Measurements from ENCODE around the gene RALGAPB.

RALGAPB gene

DNA sequence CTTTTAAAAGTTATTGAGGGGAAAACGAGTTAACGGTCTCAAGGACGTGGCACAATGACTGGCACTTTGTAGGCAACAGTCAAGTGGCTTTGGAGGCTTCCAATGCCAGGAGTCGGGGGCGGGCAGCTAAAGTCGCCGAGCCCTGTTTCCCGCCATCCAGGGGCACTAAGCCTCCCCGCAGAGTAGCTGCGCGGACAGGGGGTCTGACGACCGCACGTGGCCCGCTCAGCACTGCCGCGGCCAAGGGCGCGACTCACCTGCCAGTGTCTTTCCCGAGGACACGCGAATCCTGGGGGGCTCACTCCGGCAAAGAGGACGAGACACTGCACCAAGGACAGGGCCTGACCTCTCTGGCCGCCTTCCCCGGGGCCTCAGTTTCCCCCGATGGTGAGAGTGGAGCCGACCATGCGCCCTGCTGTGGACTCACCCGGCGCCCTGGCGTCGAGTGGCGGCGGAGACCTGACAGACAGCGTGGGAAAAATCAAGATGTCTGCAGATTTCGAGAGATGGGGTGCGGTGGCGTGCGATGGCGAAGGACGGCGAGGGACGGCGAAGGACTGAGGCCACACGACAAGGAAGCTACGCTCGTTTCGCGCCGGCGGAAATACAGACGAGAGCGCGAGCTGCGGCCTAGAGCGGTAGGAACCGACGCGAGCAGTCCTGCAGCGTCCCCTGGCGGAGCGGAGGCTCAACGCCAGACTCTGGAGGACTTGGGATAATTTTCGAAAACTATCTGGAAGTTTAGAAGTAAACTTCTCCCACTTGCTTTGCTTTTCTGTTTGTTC, 37.7 kb upstream of the RALGAPB start, which contains the start of gene SNHG17 (continued):
- TF ChIP-seq, protein P1, sequence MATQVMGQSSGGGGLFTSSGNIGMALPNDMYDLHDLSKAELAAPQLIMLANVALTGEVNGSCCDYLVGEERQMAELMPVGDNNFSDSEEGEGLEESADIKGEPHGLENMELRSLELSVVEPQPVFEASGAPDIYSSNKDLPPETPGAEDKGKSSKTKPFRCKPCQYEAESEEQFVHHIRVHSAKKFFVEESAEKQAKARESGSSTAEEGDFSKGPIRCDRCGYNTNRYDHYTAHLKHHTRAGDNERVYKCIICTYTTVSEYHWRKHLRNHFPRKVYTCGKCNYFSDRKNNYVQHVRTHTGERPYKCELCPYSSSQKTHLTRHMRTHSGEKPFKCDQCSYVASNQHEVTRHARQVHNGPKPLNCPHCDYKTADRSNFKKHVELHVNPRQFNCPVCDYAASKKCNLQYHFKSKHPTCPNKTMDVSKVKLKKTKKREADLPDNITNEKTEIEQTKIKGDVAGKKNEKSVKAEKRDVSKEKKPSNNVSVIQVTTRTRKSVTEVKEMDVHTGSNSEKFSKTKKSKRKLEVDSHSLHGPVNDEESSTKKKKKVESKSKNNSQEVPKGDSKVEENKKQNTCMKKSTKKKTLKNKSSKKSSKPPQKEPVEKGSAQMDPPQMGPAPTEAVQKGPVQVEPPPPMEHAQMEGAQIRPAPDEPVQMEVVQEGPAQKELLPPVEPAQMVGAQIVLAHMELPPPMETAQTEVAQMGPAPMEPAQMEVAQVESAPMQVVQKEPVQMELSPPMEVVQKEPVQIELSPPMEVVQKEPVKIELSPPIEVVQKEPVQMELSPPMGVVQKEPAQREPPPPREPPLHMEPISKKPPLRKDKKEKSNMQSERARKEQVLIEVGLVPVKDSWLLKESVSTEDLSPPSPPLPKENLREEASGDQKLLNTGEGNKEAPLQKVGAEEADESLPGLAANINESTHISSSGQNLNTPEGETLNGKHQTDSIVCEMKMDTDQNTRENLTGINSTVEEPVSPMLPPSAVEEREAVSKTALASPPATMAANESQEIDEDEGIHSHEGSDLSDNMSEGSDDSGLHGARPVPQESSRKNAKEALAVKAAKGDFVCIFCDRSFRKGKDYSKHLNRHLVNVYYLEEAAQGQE (tag by site-specific recombination; IDR thresholded peaks at IDR 0.05): peak; percentile 71
- TF ChIP-seq ZNF37A (tag by site-specific recombination; IDR thresholded peaks at IDR 0.05) (no peak), ZNF239 (tag by site-specific recombination; IDR thresholded peaks at IDR 0.05) (peak; percentile 80; the same call in 1 of the 2 replicates), ZNF596 (tag by site-specific recombination; IDR thresholded peaks at IDR 0.05) (peak; percentile 36; the same call in 1 of the 2 replicates), ZNF146 (tag by site-specific recombination; IDR thresholded peaks at IDR 0.05) (peak; percentile 59), ZNF404 (tag by site-specific recombination; IDR thresholded peaks at IDR 0.05) (no peak), ZNF366 (tag by site-specific recombination; conservative IDR thresholded peaks at IDR 0.05) (peak; percentile 49; the same call in 1 of the 2 replicates), GLI2 (tag by site-specific recombination; IDR thresholded peaks at IDR 0.05; ENCODE audit: borderline replicate concordance, low read depth) (no peak), ZEB2 (tag by site-specific recombination; IDR thresholded peaks at IDR 0.05) (peak; percentile 98), SETDB1 (IDR thresholded peaks at IDR 0.05; ENCODE audit: insufficient read length, low read length) (peak; percentile 61), ZNF202 (tag by site-specific recombination; IDR thresholded peaks at IDR 0.05; ENCODE audit: borderline replicate concordance) (no peak), ZBTB7A (tag by site-specific recombination; IDR thresholded peaks at IDR 0.05; ENCODE audit: low read depth) (no peak; the same call in 1 of the 2 replicates), ZNF174 (tag by site-specific recombination; IDR thresholded peaks at IDR 0.05) (no peak; the same call in 1 of the 2 replicates), ZFP69B (tag by site-specific recombination; IDR thresholded peaks at IDR 0.05) (peak; percentile 87), ZNF114 (tag by site-specific recombination; IDR thresholded peaks at IDR 0.05) (no peak), ZNF768 (tag by site-specific recombination; IDR thresholded peaks at IDR 0.05) (no peak), SP3 (tag by site-specific recombination; IDR thresholded peaks at IDR 0.05) (peak; percentile 76), ZFHX2 (tag by site-specific recombination; conservative IDR thresholded peaks at IDR 0.05) (peak; percentile 40), ZNF266 (tag by site-specific recombination; IDR thresholded peaks at IDR 0.05; ENCODE audit: low read depth) (no peak), ZNF837 (tag by site-specific recombination; IDR thresholded peaks at IDR 0.05) (no peak), ZNF302 (tag by site-specific recombination; IDR thresholded peaks at IDR 0.05; ENCODE audit: low read depth) (no peak), GLIS2 (tag by site-specific recombination; IDR thresholded peaks at IDR 0.05) (peak; percentile 78)
- TF ChIP-seq, protein P2, sequence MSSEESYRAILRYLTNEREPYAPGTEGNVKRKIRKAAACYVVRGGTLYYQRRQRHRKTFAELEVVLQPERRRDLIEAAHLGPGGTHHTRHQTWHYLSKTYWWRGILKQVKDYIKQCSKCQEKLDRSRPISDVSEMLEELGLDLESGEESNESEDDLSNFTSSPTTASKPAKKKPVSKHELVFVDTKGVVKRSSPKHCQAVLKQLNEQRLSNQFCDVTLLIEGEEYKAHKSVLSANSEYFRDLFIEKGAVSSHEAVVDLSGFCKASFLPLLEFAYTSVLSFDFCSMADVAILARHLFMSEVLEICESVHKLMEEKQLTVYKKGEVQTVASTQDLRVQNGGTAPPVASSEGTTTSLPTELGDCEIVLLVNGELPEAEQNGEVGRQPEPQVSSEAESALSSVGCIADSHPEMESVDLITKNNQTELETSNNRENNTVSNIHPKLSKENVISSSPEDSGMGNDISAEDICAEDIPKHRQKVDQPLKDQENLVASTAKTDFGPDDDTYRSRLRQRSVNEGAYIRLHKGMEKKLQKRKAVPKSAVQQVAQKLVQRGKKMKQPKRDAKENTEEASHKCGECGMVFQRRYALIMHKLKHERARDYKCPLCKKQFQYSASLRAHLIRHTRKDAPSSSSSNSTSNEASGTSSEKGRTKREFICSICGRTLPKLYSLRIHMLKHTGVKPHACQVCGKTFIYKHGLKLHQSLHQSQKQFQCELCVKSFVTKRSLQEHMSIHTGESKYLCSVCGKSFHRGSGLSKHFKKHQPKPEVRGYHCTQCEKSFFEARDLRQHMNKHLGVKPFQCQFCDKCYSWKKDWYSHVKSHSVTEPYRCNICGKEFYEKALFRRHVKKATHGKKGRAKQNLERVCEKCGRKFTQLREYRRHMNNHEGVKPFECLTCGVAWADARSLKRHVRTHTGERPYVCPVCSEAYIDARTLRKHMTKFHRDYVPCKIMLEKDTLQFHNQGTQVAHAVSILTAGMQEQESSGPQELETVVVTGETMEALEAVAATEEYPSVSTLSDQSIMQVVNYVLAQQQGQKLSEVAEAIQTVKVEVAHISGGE (tag by site-specific recombination; conservative IDR thresholded peaks at IDR 0.05; ENCODE audit: low read depth): peak; percentile 94
- TF ChIP-seq, protein P3, sequence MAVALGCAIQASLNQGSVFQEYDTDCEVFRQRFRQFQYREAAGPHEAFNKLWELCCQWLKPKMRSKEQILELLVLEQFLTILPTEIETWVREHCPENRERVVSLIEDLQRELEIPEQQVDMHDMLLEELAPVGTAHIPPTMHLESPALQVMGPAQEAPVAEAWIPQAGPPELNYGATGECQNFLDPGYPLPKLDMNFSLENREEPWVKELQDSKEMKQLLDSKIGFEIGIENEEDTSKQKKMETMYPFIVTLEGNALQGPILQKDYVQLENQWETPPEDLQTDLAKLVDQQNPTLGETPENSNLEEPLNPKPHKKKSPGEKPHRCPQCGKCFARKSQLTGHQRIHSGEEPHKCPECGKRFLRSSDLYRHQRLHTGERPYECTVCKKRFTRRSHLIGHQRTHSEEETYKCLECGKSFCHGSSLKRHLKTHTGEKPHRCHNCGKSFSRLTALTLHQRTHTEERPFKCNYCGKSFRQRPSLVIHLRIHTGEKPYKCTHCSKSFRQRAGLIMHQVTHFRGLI (tag by site-specific recombination; IDR thresholded peaks at IDR 0.05): 0 out of 2 replicates have a peak, but pooled peaks have one; percentile 33
- TF ChIP-seq, protein P4, sequence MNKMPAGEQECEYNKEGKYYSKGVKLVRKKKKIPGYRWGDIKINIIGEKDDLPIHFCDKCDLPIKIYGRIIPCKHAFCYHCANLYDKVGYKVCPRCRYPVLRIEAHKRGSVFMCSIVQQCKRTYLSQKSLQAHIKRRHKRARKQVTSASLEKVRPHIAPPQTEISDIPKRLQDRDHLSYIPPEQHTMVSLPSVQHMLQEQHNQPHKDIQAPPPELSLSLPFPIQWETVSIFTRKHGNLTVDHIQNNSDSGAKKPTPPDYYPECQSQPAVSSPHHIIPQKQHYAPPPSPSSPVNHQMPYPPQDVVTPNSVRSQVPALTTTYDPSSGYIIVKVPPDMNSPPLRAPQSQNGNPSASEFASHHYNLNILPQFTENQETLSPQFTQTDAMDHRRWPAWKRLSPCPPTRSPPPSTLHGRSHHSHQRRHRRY (tag by site-specific recombination; IDR thresholded peaks at IDR 0.05): peak; percentile 32; the same call in 1 of the 2 replicates
- TF ChIP-seq, protein P5, sequence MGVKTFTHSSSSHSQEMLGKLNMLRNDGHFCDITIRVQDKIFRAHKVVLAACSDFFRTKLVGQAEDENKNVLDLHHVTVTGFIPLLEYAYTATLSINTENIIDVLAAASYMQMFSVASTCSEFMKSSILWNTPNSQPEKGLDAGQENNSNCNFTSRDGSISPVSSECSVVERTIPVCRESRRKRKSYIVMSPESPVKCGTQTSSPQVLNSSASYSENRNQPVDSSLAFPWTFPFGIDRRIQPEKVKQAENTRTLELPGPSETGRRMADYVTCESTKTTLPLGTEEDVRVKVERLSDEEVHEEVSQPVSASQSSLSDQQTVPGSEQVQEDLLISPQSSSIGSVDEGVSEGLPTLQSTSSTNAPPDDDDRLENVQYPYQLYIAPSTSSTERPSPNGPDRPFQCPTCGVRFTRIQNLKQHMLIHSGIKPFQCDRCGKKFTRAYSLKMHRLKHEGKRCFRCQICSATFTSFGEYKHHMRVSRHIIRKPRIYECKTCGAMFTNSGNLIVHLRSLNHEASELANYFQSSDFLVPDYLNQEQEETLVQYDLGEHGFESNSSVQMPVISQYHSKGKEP (tag by site-specific recombination; IDR thresholded peaks at IDR 0.05): peak; percentile 69; the same call in 1 of the 2 replicates
- TF ChIP-seq, protein P6, sequence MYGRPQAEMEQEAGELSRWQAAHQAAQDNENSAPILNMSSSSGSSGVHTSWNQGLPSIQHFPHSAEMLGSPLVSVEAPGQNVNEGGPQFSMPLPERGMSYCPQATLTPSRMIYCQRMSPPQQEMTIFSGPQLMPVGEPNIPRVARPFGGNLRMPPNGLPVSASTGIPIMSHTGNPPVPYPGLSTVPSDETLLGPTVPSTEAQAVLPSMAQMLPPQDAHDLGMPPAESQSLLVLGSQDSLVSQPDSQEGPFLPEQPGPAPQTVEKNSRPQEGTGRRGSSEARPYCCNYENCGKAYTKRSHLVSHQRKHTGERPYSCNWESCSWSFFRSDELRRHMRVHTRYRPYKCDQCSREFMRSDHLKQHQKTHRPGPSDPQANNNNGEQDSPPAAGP (tag by site-specific recombination; IDR thresholded peaks at IDR 0.05): peak; percentile 97

All from HEK293 (cell line).